ENCODE measurements around the gene CPXM2.

DNA sequence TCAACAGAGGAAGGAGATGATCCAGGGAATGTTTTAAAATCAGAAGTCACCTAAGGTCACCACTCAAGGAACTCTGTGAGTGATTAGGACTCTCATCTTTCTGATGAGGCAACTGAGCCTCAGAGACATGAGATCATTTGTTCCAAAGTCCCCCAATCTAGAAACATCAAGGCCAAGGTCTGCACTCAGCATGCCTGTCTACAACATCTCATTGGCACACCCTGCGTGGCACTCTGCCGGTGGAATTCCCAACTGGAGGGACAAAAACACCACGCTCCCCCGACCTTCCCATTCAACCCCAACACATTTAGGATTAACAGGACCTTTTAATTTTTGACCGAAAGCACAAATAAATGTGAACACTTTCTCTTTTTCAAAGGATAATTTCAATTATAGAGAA, 31.4 kb downstream of the CPXM2 start:
- TF ChIP-seq, protein P1, sequence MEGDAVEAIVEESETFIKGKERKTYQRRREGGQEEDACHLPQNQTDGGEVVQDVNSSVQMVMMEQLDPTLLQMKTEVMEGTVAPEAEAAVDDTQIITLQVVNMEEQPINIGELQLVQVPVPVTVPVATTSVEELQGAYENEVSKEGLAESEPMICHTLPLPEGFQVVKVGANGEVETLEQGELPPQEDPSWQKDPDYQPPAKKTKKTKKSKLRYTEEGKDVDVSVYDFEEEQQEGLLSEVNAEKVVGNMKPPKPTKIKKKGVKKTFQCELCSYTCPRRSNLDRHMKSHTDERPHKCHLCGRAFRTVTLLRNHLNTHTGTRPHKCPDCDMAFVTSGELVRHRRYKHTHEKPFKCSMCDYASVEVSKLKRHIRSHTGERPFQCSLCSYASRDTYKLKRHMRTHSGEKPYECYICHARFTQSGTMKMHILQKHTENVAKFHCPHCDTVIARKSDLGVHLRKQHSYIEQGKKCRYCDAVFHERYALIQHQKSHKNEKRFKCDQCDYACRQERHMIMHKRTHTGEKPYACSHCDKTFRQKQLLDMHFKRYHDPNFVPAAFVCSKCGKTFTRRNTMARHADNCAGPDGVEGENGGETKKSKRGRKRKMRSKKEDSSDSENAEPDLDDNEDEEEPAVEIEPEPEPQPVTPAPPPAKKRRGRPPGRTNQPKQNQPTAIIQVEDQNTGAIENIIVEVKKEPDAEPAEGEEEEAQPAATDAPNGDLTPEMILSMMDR (conservative IDR thresholded peaks at IDR 0.05; ENCODE audit: low read depth, low read length): no peak
- no peak for TF ChIP-seq EZH2 (IDR thresholded peaks at IDR 0.05; ENCODE audit: low read length, unreplicated experiment)
